ENCODE data around the gene SLC1A5.

- no peak for TF ChIP-seq CTCF (conservative IDR thresholded peaks at IDR 0.05)
- TF ChIP-seq ZFX (IDR thresholded peaks at IDR 0.05), result no peak
Measured at GRCh38 chr19:46773018-46773399, 15.4 kb downstream of the SLC1A5 start.
